Measurements from ENCODE around the gene MRPL4.

Gene MRPL4

DNA sequence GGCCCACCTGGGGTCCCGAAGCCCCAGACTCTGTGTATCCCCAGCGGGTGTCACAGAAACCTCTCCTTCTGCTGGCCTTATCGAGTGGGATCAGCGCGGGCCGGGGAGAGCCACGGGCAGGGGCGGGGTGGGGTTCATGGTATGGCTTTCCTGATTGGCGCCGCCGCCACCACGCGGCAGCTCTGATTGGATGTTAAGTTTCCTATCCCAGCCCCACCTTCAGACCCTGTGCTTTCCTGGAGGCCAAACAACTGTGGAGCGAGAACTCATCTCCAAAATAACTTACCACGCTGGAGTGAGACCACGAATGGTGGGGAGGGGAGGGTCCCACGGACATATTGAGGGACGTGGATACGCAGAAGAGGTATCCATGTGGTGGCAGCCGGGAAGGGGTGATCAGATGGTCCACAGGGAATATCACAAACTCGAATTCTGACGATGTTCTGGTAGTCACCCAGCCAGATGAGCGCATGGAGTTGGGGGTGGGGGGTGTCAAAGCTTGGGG, 36.7 kb downstream of the MRPL4 start:
- no peak for DNase-seq (ENCODE audit: low read depth in 2 of 3, low spot score in 2 of 3)

DNA sequence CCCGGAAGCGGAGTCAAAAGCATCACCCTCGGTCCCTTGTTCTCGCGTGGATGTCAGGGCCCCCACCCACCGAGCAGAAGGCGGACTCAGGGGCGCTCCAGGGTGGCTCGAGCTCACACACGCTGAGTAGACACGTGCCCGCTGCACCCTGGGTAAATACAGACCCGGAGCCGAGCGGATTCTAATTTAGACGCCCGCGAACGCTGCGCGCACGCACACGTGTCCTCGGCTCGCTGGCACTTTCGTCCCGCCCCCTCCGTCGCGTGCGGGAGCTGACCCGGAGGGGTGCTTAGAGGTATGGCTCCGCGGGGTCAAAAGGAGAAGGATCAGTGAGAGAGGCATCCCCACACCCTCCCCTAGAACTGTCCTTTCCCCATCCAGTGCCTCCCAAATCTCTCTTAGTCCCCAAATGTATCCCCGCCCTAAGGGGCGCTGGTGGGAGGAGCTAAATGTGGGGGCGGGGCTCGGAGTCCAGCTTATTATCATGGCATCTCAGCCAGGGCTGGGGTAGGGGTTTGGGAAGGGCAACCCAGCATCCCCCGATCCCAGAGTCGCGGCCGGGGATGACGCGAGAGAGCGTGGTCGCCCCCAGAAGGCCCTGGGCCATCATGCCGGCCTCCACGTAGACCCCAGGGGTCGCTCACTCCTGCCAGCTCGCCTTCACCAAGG, 37.3 kb downstream of the MRPL4 start:
- peak in 1 of 3 experiments; percentile 54 for DNase-seq (ENCODE audit: low read depth in 2 of 3, low spot score in 2 of 3)

- DNase-seq (ENCODE audit: low read depth in 2 of 3, low spot score in 2 of 3), result no peak
These were observed 37.9 kb downstream of the MRPL4 start, which contains the start of gene ICAM5 for GRCh38 chr19:10289836-10290356. ICAM5 (plus strand) TSS chr19:10289952; CDS start chr19:10290044, 92 bp downstream.

- DNase-seq (ENCODE audit: low read depth in 2 of 3, low spot score in 2 of 3), result no peak
These were observed 38.4 kb downstream of the MRPL4 start for GRCh38 chr19:10290357-10290875.

DNA sequence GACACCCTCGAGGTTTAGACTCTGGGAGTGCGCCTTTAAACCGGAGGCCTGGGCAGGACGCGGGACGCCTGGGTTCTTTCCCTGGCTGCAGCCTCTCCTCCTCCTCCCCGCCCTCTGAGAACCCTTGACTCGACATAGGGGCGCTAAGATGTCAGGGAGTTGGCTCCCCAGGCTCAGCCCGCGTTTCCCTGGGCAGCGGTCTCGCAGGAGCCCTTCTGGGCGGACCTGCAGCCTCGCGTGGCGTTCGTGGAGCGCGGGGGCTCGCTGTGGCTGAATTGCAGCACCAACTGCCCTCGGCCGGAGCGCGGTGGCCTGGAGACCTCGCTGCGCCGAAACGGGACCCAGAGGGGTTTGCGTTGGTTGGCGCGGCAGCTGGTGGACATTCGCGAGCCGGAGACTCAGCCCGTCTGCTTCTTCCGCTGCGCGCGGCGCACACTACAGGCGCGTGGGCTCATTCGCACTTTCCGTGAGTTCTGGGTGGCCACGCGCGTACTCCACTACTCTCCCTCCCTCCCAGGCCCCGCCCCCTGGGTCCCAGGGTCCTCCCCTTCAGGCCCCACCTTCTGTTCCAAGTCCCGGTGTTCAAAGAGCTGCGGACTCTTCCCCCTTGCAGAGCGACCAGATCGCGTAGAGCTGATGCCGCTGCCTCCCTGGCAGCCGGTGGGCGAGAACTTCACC, 39.0 kb downstream of the MRPL4 start:
- DNase-seq (ENCODE audit: low read depth in 2 of 3, low spot score in 2 of 3), result peak in 1 of 3 experiments; percentile 27

GRCh38 chr19:10291554-10292205, 39.7 kb downstream of the MRPL4 start:
- DNase-seq (ENCODE audit: low read depth in 2 of 3, low spot score in 2 of 3), result peak in 1 of 3 experiments; percentile 21

- peak in 2 of 3 experiments; percentile 59 to 73 for DNase-seq (ENCODE audit: low read depth in 2 of 3, low spot score in 2 of 3)
These were observed 40.3 kb downstream of the MRPL4 start for GRCh38 chr19:10292206-10292788.

DNA sequence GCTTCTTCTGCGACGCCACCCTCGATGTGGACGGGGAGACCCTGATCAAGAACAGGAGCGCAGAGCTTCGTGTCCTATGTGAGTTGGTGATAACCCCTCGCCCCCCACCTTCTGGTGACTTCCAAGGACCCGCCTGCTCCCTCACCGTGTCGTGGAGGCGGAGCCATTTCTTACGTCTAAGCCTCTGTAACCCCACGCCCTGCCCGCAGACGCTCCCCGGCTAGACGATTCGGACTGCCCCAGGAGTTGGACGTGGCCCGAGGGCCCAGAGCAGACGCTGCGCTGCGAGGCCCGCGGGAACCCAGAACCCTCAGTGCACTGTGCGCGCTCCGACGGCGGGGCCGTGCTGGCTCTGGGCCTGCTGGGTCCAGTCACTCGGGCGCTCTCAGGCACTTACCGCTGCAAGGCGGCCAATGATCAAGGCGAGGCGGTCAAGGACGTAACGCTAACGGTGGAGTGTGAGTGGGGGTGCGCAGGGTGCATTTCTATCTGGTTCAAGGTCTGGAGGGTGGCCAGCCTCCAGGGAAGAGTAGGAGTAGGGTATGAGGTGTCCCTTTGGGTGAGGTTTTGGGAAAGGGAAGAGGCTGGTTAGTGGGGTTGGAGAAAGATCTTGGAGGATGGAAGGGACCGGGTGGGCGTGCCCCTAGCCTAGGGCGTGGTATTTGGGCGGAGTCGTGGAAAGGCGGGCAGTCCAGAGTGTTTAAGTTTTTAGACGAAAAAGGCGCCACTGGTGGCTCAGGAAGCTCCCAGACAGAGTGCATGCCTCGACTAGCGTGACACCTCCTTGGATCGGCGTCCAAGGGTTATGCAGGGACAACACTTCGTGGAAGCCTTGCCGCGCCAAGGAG, 41.0 kb downstream of the MRPL4 start:
- DNase-seq (ENCODE audit: low read depth in 2 of 3, low spot score in 2 of 3), result no peak

- no peak for DNase-seq (ENCODE audit: low read depth in 2 of 3, low spot score in 2 of 3)
These were observed 41.8 kb downstream of the MRPL4 start for GRCh38 chr19:10293637-10294367.

DNA sequence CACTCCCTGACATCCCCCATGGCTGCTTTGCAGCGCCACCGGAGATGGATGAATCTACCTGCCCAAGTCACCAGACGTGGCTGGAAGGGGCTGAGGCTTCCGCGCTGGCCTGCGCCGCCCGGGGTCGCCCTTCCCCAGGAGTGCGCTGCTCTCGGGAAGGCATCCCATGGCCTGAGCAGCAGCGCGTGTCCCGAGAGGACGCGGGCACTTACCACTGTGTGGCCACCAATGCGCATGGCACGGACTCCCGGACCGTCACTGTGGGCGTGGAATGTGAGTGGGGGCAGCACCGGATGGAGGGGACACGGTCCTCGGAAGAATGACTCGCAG, 42.3 kb downstream of the MRPL4 start:
- no peak for DNase-seq (ENCODE audit: low read depth in 2 of 3, low spot score in 2 of 3)

- DNase-seq (ENCODE audit: low read depth in 2 of 3, low spot score in 2 of 3), result no peak
These were observed 43.4 kb downstream of the MRPL4 start for GRCh38 chr19:10295305-10295846.

GRCh38 chr19:10295847-10296591, 44.0 kb downstream of the MRPL4 start:
- no peak for DNase-seq (ENCODE audit: low read depth in 2 of 3, low spot score in 2 of 3)

- DNase-seq (ENCODE audit: low read depth in 2 of 3, low spot score in 2 of 3), result no peak
These were observed 47.8 kb downstream of the MRPL4 start for GRCh38 chr19:10299545-10300458.

- no peak for DNase-seq (ENCODE audit: low read depth in 2 of 3, low spot score in 2 of 3)
These were observed 53.3 kb downstream of the MRPL4 start for GRCh38 chr19:10305139-10305806.

- DNase-seq (ENCODE audit: low read depth in 2 of 3, low spot score in 2 of 3), result no peak
These were observed 54.3 kb downstream of the MRPL4 start for GRCh38 chr19:10306327-10306726.

- DNase-seq (ENCODE audit: low read depth in 2 of 3, low spot score in 2 of 3), result no peak
These were observed 57.4 kb downstream of the MRPL4 start, which contains the start of gene ZGLP1 for GRCh38 chr19:10309423-10309822. ZGLP1 (minus strand) TSS chr19:10309815.

Measured in activated CD8-positive, alpha-beta memory T cell treated with anti-CD3 and anti-CD28 coated beads for 48 hours (primary cell).